HG03060 (cell line): ENCODE data around the gene RASSF8.

Experiments used
- ATAC-seq: cut with Tn5 transposase; IDR thresholded peaks from one replicate; pipeline ENCODE4 v1.9.1; 2021; ENCODE audit warnings: low read depth, moderate number of reproducible peaks; ENCODE audit not compliant: unreplicated experiment

RASSF8 gene

GRCh38 chr12:26122681-26123481 lies 164.4 kb downstream of the RASSF8 start:
- ATAC-seq = no peak

- no peak for ATAC-seq
Observed at GRCh38 chr12:26123482-26123980, 165.0 kb downstream of the RASSF8 start.

GRCh38 chr12:26124446-26125399 lies 166.2 kb downstream of the RASSF8 start, which contains the start of gene BHLHE41:
BHLHE41 (minus strand) TSS chr12:26125037; CDS start chr12:26124779, 258 bp downstream.
- ATAC-seq = no peak

GRCh38 chr12:26125400-26126339 lies 167.2 kb downstream of the RASSF8 start:
- ATAC-seq = no peak

GRCh38 chr12:26126340-26127284 lies 168.1 kb downstream of the RASSF8 start:
- ATAC-seq = no peak

- no peak for ATAC-seq
Observed at GRCh38 chr12:26127404-26127803, 168.9 kb downstream of the RASSF8 start.

- no peak for ATAC-seq
Observed at GRCh38 chr12:26128168-26128567, 169.7 kb downstream of the RASSF8 start.
